HG03103 (cell line): Measurements from ENCODE around the gene GAS1.

Source experiments
- ATAC-seq: cut with Tn5 transposase; IDR thresholded peaks from one replicate; pipeline ENCODE4 v1.9.1; 2021; ENCODE audit warnings: low read depth; ENCODE audit not compliant: unreplicated experiment

Gene GAS1

DNA sequence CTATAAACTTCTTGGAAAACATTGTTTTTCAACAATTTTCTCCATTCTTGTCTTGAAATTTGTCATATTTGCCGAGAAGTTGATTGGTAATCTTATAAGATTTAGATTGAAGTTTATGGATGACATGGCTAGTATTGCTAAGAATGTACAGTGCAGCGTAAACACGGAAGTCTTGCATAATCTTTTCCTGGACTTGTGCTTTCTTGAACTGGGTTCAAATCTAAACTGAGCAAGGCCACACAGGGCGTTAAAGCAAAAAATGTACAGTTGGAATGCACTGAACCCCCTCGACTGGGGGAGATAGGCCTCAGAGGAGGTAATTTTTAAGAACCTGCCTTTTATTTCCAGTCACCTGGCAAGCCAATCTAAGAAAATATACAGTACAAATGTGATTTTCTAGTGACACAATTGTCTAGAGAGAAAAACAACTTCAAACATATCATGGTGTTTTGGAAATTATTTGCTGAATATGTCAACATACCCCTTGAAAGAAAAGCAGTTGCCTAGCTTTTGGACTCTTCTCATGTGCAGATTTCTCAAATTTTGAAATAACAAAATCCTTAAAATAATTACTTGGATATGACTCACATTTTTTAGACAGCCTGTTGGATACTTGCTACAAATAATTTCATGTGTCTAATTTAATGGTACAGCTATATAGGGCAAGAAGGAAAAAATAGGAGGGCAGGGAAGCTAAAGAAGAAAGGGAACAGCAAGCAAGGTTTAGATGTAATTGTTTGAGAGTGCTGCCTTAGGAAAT lies 18.5 kb upstream of the GAS1 start:
- no peak for ATAC-seq

DNA sequence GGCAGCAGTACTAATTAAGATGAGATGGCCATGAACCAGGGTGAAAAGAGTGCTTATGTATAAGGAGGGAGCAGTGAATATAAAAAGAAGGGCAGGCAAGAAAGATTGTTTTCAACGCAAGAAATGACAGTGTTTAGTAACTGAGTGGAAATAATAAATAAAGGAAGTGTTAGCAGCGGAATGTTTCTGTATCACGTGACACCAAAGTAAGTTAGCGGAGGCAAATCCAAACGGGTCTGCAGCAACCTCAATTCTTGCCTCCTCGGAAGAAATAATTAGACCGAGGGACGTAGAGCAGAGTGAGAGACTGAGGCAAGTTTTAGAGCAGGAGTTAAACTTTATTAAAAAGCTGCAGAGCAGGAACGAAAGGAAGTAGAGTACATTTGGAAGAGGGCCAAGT lies 15.4 kb upstream of the GAS1 start:
- no peak for ATAC-seq

GRCh38 chr9:86960938-86961337 lies 13.6 kb upstream of the GAS1 start:
- no peak for ATAC-seq

DNA sequence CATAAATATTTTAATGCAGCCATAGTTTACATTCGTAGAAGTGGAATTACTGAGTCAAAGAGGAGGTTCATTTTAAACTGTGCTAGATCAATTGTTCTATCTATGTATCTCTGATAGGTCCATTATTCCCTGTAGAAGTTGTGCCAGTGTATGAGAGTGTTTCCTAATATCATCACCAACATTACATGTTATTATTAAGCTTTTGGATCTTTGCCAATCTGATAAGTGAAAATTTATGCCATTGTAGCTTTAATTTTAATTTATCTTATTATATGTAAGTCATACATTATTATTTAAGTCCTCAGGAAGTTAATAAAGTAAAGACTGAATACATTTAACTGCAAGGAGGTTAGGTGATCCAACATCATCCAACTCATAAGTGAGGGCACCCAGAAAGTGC lies 10.9 kb upstream of the GAS1 start:
- no peak for ATAC-seq

DNA sequence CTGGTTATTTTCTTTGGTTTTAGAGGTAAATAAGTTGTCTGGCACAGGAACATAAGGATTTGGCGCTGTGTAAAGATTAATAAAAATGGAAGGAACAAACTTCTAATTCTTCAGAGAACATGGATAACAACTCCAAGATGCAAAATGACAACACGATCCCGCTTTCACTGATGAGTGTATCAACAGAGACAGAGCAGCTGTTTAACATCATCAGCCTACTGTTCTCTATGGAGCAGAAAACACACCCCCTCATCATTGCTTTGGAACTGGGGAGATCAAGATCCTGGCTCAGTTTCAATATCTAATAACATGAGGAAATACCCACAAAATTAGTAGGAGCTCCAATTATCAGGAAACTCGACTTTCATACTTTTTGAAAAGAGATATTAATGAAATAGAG lies 8.3 kb upstream of the GAS1 start:
- ATAC-seq: no peak

- no peak for ATAC-seq
Measured at GRCh38 chr9:86955042-86955441, 7.7 kb upstream of the GAS1 start.

- no peak for ATAC-seq
Measured at GRCh38 chr9:86953181-86953580, 5.9 kb upstream of the GAS1 start.

DNA sequence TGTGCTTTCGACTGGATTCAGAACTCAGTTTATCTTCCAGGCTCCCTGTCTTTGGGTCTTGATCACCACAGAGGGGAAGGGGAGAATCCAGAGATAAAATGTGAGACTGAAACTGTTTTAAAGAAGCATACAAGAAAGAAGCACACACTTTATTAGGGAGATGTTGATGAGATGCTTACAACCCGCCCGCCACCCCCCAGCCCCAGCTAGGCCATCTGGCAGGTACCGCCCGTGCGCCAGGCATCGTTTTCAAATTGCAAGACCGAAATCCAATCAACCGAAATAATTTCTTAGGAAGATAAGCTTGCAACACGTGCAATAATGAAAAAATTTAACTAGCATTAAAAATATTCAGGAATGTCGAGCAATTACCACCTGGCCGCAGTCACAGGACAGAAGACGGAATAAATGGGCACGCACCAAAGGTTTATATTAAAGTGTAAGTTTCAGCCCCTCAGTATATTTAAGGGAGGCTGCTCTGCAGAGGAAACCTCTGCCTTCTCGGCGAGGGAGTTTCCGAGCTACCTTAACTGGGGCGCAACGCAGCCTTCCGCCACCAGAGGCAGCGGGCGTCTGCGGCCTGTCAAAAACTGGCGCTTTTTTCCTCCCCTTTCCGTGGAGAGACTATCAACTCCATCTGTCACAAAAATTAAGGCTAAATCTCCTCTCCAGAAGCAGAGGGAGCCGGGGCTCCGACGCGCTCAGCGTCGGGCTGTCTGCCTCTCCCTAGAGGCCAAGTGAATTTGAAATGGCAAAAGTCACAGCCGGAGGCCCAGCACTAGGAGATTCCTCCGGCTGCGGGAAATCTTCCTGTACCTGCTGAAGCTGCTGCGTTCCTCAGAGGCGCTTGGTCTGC lies 996 bp upstream of the GAS1 start:
- ATAC-seq: peak; percentile 74

DNA sequence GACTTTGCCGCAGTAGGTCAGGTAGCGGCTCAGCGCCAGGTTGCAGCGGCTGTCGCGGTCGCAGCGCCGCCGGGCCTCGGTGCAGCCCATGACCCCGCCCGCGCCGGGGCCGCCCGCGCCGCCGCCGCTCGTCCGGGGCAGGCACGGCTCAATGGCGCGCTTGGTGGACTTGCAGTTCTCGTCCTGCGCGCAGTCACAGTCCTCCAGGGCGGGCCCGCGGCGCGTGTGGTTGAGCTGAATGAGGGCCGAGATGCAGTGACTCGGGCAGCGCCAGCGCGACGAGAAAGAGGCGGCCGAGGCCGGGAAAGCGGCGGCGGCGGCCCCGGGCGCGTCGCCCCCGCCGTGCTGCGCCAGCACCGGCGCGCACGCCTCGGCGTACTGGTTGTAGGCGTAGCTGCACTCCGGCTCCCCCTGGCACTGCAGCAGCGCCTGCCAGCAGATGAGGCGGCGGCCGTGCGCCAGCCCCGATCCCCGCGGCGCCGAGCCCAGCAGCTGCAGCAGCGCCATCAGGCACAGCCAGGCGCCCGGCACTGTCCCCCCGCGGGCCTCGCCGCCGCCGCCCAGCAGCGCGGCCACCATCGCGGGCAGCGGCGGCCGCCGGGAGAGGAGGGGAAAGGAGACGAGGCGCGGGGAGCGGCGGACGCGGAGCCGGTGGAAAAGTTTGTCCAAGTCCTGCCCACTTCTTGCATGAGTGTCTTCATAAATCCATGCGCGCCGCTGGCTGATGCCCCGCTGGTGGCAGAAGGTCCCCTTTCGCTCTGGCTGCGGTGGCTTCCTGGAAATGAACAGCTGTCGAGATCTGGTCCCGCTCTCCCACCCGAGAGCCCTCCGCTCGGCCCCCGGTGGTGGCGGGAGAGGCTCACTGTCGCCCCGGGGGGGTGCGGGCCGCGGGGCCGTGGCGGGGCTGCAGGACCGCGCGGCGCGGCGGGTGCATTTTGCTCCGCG lies 833 bp downstream of the GAS1 start:
- no peak for ATAC-seq

DNA sequence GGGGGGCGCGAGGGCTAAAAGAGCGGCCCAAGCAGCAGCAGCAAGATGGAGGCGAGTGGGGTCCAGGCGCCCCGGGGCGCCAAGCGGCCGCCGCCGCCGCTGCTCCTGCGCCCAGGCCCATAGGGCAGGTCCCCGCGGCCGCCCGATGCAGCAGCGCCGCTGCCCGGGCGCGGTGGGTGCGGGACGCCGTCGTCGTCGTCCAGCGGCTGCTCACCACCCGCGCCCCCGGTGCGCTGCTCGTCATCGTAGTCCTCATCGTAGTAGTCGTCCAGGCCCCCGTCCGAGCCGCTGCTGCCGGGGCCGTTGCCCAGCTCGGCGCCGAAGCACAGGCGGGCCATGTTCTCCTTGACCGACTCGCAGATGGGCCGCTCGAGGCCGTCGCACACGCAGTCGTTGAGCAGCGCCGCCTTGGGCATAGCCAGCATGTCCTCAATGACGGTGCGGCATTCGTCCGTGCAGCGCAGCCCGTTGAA lies 1.5 kb downstream of the GAS1 start:
- ATAC-seq: no peak

- no peak for ATAC-seq
Measured at GRCh38 chr9:86944796-86945727, 2.2 kb downstream of the GAS1 start.

- ATAC-seq: no peak
Measured at GRCh38 chr9:86943201-86944113, 3.8 kb downstream of the GAS1 start.

GRCh38 chr9:86942281-86943200 lies 4.8 kb downstream of the GAS1 start:
- ATAC-seq: no peak

- ATAC-seq: no peak
Measured at GRCh38 chr9:86941197-86941596, 6.1 kb downstream of the GAS1 start.

GRCh38 chr9:86940774-86941173 lies 6.5 kb downstream of the GAS1 start:
- no peak for ATAC-seq

DNA sequence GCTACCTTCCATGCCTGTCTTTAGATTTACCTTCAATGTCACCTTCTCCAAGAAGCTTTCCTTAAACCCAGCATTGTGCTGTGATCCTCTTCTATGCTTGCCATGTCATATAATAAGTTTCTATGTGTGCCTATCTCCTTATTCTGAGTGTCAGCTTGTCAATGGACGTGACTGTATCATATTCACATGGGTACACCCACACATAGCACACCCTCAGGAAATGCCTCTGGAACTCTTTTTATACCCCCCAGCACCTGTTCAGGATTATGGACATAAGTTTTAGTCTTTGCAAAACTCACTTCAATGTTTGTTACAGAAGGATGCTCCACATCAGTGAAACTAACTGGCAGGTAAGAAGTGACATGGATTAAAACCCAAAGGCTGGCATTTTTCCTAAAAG lies 7.4 kb downstream of the GAS1 start:
- ATAC-seq: no peak

DNA sequence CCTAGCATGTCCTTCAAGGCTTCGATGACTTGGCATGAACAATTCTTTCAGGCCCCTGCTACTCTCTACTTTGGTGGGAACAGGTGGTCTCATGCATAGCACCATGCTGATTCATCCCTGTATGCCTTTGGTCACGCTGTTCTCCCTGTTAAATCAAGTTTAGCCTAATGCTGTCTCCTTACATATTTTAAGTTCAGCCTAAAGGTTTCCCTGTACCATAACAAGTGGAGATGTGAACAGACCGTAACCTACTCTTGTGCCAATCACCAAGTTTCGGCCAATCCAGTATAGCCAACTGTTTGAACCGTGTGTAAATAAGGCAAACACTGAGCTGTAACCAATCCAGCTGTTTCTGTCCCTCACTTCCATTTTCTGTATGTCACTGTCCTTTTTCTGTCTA lies 8.0 kb downstream of the GAS1 start:
- no peak for ATAC-seq

DNA sequence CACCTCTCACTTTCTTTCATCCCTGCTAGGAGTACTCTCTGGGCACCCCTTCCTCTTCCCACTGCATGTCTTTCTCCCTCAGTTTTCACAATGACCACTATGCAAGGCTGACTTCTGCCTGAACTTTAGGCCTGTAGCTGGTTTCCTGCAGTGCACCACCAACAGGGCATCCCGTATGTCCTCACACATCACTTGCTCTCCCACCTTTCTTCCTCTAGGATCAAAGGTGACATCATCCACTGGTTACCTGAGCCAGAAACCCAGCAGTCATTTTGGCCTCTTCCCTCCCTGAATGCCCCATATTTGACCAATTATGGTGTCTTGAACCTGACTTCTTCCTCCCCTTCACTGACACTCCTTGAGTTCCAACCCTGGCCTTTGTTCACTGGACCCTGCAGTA lies 8.5 kb downstream of the GAS1 start:
- ATAC-seq: no peak
